Activated T-cell treated with anti-CD3 and anti-CD28 coated beads, Interleukin-2, amount 50 U/mL, for 1 hour (primary cell): ENCODE results near the gene FGF12.

Source experiments
- DNase-seq: peaks from one replicate; pipeline ENCODE4 v3.0.0-alpha.2; 2020

Gene FGF12

DNA sequence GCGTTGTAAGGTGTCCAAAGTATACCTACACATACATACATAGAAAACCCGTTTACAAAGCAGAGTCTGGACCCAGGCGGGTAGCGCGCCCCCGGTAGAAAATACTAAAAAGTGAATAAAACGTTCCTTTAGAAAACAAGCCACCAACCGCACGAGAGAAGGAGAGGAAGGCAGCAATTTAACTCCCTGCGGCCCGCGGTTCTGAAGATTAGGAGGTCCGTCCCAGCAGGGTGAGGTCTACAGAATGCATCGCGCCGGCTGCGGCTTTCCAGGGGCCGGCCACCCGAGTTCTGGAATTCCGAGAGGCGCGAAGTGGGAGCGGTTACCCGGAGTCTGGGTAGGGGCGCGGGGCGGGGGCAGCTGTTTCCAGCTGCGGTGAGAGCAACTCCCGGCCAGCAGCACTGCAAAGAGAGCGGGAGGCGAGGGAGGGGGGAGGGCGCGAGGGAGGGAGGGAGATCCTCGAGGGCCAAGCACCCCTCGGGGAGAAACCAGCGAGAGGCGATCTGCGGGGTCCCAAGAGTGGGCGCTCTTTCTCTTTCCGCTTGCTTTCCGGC is 318.6 kb downstream of the FGF12 start:
- no peak for DNase-seq

DNA sequence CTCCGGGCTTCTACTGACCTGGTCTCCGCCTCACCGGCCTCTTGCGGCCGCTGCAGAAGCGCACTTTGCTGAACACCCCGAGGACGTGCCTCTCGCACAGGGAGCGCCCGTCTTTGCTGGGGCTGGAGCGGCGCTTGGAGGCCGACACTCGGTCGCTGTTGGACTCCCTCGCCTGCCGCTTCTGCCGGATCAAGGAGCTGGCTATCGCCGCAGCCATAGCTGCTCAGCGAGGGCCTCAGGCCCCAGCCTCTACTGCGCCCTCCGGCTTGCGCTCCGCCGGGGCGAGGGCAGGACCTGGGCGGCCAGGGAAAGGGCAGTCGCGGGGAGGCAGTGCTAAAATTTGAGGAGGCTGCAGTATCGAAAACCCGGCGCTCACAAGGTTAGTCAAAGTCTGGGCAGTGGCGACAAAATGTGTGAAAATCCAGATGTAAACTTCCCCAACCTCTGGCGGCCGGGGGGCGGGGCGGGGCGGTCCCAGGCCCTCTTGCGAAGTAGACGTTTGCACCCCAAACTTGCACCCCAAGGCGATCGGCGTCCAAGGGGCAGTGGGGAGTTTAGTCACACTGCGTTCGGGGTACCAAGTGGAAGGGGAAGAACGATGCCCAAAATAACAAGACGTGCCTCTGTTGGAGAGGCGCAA is 319.2 kb downstream of the FGF12 start:
- DNase-seq, result no peak

DNA sequence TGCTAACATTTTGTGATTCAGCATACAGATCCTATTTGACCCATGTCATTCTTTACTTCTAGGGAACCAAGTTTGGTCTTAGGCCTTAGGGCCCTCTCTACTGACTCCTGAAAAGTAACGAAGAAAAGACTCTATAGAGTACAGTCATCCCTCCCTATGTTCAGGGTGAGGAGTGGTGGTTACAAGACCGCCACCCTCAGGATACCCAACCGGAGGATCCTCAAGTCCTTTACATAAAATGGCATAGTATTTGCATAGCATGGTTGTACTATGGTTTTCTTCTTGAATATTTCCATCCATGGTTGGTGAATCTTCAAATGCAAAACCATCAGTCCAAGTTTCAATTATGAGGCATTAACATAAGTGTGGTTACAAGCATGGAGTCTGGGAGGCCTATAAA is 327.6 kb downstream of the FGF12 start:
- DNase-seq, result no peak

DNA sequence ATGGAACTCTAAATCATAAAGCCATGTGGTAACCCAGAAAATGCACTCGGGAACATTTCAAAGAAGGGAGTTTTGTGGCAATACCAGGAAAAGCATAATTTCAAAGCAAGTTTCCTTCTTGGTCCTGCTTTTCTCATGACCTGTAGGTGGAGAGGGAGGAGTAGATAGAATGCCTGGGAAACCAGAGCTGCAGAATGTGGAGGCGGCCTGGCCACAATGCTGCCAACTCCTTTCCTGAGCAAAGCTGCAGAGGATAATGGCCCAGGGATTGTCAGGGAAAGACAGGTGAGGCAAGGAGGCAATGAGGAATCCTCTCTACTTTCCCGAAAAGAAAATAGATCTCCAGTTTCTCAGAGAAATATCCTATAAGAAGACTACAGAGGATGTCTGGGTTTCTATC is 330.3 kb downstream of the FGF12 start:
- DNase-seq, result no peak

DNA sequence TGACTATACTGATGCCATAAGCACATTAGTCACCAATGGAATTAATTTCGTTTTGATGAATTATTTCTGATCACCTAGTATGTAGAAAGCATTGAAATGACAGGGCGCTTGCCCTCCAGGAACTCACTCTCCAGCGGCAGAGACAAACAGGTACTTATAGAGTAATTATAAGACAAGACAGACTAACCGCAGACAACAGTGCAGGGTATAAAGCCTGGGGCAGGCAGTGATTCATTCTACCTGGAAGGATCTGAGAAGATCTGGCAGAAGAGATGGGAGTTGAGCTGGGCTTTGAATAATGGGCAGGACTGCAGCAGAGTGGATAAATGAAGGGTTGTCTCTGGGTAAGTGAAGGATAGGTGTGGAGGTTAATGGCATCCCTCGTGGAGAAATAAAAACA is 331.8 kb downstream of the FGF12 start:
- DNase-seq, result no peak

DNA sequence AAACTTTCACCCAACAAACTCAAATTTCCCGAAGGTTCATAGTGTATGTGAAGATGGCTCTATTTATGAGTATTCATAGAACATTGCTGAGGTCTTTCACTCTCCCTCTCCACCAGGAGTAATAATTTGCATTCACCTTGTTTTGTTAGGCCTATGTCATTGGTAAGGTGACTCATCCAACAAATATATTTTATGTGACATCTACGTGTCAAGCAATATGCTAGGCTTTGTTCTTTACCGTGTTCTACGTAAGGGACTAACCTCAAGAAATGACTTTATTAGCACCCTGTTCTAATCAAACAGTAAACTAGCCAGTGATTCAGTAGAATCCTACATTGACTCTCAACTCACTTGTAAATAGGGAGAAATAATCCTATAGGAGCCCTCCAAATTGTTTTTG is 334.4 kb downstream of the FGF12 start:
- no peak for DNase-seq

DNA sequence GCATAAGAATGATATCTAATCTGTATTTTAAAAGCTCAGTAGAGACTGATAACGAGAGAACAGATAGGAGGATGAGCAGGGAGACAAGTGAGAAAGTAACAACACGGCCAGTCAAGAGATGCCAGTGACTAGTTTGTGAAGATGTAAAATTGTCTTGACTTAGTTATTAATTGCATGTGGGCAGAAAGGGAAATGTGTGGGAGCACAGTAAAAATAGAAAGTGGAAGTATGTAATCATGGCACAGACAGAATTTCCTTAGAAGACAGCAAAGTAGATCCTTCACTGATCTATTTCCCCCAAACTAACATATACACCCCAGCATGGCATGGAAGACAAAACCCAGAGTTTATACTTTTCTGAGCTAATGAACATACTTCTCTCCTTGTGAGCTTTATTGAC is 344.5 kb downstream of the FGF12 start:
- DNase-seq, result no peak

DNA sequence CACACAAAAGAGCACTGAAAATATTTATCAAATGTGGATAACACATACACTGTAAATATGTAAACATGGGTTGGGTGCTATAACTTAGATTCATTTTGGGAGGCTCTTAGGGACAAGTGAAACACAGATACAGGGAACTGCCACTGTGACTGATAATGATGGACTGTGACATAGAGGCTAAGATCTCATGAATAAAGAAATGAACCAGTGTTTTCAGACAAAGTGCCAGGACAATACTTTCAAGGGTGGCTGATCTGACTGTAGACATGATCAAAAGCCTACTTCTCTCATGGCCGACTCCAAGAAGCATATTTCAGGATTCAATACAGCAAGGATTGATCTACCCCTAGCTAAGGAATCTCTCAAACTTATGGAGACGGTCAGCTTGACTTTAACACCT is 353.8 kb downstream of the FGF12 start:
- DNase-seq, result no peak

DNA sequence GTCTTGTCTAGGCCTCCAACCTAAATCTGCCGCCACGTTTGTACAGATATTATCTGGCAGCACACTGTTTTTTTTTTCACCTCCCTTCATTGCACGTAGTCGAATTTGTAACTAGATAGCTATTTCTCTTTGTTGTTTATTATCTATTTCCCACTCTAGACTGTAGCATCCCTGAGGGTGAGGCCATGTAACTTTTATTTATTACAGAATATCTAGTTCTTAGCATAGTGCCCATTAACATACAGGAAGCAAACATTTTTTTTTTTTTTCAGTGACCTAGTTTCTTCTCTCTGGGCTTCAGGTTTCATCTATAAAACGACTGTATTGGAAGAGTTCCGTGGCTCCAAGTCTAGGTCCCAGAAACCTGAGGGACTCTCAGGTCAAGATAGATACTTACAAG is 354.3 kb downstream of the FGF12 start:
- DNase-seq, result no peak

DNA sequence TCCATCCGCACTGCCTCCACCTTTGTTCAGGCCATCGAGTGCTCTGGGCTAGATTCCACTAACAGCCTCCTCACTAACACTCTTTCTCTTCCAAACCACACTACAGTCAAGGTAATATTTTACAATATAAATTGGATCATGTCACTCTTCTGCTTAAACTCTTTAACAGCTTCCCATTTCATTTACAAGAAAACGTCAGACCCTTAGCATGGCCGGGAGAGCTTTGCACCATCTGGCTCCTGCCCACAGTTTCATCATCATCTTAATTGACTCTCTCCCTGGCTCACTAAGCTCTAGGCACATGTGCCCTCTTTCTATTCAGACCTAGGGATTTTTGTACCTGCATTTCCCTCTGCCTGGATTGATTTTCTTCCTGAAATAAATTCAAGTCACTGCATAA is 354.7 kb downstream of the FGF12 start:
- DNase-seq, result no peak

DNA sequence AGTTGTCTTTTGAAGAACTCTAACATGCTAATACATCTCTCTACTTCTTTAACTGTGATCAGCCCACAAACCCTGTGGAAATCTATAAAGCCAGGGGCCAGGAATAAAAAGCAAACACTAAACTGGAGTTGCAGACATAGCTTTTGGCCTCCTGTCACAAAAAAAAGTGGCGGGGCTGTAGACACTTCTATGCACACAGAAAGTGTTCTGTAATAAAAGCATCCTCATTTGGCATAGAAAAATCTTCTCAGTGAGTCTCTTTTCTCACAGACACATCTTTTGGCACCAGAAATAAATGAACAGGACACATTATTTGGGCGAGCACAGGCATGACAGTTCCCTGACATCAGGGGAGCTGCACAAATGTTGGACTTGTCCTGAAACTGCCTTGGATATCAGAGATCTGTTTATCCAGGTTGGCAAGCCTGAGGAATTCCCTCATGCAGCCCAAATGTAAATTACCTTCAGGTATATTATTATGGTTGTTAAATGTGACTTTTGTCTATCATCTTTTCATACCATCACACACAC is 355.4 kb downstream of the FGF12 start:
- no peak for DNase-seq

DNA sequence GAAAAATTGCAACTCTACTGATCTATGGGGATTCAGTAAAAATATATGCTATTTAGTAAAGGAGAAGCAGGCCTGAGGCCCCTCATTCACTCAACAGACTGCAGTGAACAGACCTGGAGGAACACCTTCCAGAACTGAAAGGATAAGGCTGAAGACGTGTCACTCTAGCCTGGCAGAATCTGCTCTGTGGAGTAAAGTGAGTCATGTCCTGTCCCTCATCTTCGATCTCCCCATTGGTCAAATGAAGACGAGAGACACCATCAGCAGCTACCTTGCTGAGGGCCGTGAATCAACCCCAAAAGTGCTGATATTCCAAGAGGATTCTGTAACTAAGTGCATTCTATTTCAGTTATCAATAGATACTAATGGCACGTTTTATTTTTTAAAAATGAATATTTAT is 359.7 kb downstream of the FGF12 start:
- DNase-seq, result no peak

DNA sequence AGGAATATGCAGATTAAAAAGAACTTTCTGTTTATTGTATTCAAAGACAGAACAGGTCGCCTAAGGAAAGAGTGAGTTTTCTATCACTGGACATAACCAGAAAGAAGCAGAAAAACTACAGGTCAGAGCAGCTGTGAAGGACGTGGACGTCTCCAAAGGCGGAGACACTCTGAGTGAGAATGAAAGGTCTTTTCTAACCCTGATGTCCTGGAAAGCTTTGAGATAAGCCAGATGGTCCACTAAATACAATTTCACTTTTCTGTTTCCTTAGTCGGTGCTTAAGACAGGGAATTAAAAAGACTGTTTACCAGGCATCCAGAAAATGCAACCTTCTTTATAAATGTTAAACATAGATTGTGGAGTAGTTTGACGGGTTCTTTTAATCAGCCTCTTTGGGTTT is 360.4 kb downstream of the FGF12 start:
- DNase-seq, result no peak

DNA sequence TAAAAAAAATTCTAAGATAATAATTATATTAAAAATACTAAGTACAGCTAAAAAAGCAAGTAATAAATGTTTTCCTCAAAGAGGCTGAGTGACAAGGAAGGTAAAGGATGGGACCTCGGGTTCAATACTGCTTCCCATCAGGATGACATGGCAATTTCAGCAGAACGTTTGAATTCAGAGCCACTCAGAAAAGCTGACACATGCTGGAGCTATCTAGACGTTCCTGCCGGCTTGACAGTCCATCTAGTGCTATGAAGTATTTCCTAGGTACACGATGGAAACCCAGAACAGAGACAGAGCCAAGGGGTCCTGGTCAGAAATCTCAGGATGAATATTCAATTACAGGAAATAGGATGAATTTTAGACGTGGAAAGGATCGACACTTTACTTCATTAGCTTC is 361.8 kb downstream of the FGF12 start:
- no peak for DNase-seq

DNA sequence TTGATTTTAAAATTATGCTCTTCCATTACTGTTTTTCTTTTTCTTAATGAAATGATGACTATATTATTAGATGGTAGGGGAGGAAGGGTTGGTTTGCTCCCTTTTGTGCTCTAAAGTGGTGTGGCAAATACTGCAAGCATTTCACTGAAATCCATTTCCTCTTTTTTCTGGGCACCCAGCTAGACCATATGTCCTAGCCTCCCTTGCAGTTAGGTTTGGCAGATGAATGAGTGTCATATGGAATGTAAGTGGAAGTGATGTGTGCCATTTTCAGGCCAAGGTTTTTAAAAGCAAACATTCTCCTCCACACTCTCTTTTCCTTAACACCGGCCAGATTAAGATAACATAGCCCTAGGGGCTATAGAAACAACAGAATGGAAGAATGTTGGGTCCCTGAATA is 363.0 kb downstream of the FGF12 start:
- no peak for DNase-seq

DNA sequence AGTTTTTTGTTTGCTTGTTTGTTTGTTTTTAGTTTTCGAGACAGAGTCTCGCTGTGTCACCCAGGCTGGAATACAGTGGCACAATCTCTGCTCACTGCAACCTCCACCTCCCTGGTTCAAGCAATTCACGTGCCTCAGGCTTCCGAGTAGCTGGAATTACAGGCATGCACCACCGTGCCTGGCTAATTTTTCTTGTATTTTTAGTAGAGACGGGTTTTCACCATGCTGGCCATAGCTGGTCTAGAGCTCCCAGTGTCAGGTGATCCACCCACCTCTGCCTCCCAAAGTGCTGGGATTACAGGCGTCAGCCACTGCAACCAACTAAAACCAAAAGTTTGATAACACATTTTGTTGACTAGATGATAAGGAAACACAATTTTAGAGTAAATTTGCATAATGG is 372.7 kb downstream of the FGF12 start:
- DNase-seq, result no peak

DNA sequence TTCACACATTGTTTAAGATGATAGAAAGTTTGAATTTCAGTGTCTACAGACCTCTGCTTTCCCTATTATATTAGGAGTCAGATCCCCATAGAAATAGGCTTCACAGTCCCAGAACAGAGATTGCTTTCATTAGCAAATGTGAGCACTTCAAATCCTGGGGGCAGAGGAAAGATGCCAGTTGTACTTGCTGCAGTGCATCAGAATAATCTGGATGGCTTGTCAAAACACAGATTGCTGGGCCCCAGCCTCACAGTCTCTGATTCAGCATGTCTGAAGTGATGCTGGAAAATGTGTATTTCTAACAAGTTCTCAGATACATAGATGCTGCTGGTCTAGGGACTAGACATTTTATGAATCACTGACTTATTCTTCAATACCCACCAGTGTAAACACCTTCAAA is 375.2 kb downstream of the FGF12 start:
- no peak for DNase-seq

DNA sequence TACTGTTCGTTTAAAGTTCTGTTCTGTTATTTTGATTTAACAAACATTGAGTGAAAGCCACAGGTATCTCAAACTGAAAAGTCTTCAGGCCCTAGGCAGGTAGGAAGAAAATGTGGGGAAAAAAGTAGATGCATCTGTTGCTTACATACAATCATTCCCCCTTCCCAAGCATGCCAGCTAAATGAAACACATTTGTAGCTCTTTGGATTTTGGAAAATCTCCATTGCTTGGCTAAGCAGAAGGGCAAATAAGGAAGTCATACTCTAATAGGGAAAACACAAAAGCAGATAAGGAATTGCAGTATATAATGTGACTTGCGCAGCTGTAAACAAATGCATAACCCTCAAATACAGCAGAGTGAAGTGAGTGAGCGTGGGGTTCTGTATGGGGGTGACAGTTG is 375.9 kb downstream of the FGF12 start:
- no peak for DNase-seq

DNA sequence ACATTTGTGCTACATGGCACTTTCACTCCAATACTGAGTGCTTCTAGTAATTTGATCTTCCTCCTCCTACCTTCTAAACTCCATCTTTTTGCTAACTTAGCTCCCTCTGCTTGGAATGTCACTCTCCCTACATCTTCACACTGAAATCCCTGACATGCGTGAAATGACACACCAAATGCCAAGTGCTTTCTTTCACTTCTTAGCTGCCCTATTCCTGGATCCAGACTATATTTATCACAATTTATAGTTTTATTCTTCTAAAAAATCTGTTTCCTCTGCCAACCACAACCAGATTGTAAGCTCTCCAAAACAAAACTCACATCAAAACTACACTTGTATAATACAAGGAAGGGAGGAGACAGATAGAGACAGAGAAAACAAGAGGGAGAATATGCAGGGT is 387.3 kb downstream of the FGF12 start:
- no peak for DNase-seq

DNA sequence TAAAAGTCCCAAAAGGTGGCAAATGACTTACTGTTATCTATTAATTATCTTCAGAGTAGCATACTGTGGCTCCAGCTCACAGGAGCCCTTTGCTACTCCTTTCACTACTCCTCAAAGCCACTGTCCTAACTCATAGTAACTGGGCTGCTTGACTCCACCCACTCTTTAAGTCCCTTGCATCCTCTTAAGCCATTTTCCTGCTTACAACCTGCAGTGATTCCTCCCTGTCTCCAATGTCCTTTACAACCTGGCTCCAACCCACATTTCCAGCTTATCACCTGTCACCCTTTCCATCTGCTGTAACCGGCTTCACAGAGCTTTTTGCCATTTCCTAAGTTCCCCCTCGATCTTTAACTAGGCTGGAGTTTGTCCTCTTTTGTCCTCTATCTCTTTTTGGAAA is 388.1 kb downstream of the FGF12 start:
- no peak for DNase-seq

DNA sequence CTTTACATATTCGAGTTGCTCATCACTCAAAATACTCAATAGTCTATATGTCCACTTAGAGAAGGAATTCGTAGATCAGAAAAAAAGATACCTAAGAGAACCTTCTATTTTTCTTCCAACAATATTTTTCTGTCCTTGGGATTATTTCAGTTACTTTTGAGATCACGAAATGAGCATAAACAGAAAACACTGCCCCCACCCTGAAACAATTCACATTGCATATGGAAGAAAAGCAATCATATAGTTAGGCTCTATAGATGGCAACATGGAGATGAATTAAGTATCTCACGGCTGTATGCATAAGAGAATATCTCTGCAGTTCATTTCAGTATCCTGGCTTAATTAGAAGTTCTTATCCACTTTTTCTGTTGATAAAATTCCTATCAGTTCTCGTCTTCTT is 391.1 kb downstream of the FGF12 start:
- no peak for DNase-seq

DNA sequence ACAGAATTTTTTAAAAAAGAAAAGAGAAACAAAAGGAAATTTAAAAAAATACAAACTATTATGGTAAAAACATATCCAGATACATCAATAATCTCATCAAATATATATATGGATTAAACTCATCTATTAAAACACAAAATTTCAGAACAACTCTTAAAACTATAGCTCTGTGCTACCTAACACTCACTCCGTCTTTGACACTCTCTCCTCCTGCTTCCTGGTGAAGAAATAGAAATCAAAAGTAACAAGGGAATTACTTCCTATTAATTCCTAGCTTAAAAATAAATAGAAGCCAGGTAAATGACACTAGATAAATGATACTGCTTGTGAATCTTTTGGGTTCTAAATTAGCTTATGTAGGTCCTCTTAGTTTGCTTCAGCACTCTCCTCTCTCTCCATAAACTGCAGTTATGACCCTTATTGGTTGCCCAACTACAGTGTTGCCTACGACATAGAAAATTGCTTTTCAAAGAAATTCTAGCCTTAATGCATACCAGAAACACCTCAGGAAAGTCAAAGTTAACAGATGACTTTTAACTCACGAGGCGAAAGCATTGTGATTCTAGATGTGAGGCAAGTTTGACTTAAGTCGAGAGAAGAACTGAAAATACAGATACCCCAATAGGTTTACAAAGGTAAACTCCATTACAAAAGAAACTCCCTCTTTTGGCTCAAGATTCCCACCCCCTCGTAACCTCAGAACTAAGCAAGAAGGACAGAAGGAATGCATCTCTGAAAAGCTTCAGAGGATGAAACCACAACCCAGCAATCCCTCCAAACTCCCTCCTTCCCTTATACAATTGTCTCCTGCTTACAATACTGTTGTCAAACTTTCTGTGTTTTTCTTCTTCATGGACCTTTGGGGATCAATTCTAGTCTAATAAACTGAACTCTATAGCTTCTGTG is 394.7 kb downstream of the FGF12 start:
- no peak for DNase-seq

DNA sequence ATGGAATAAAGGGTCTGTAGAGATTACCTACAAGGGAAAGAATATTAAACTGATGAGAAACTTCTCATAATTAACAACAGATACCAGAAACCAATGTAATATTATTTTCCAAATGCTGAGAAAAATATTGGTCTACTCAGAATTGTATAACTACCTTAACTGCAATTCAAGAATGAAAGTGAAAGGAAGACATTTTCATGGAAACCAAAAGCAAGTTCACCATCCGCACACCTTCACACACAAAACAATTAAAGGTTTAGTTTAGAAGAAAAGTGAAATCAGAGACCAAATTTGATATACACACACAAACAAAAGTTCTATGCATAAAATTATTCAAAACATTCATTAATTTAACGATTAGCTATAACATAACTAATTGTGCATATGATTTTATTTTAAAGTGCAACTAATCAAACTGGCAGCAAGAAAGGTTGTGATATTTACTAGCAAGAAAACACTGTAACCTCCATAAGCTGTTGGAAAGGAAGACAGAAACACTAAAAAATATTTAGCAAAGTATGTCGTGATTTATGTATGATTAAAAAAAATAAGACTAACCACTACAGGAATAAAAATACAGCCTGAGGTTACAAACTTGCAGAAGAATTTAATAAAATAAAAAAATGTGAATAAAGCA is 395.5 kb downstream of the FGF12 start:
- DNase-seq, result no peak

DNA sequence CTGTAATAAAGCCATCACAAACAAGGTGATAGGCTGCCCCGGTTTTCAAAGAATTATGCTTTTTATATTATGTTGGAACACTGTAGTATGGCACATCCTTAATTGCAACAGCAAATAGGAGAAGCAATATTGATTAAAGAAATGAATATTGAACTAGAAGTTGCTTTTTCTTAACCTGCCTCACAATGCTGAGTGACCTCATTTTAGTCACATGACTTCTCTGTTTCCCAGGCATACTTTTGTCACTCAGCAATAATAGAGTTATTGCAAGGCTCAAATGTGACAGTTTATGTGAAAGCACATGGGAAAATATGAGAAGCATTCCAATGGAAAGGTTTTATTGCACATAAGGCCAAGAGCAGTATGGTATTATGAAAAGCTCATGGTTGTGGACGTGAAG is 400.7 kb downstream of the FGF12 start:
- no peak for DNase-seq
